ENCODE results near the gene CCT6B.
"Not testable (repeated sequence)": the region's sequence is repeated elsewhere in the genome, so short reads cannot be mapped to it uniquely, and the experiment has no call there.

The CCT6B gene

DNA sequence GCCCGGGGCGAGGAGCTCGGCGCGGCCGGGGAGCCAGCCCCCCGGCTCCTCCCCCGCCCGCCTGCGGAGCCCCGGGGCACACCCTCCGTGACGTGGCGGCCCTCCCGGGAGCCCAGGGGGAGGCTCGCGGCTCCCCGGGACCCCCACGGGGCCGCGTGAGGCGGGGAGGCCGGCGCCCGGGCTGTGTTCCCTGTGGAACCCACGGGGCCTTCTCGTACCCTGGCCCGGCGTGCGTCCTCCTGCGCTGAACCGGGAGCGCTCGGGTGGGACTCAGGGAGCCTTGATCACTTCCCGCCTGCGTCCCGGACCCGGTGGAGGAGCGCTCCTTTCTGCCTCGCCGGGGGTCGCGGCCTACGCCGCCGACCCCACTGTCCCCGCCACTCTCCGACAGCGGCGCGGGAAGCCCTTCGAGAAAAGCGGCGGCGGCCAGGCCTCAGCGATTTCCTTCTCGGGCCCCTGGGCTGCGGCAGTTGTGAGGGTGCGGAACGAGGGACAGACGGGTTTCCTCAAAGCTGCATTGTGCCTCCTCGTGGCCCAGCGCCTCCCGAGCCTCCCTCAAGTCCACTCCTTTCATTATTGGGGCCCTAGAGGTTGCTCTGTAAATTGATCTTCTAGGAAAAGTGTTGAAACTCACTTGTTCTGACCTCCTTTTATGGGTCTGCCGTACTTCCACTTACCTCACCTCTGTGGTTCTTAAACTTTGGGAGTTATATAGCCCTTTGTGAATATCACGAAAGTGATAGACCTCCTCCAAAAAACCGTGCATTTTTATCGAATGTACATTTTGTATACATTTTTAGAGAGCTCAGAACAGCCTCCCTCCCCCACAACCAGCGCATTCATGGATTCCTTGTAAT, 19.6 kb upstream of the CCT6B start:
- peak; percentile 66 for DNase-seq (ENCODE audit: low spot score)

GRCh38 chr17:34980353-34980680, 19.1 kb upstream of the CCT6B start, which contains the start of gene LIG3:
Gene LIG3 (plus strand): TSS chr17:34980512. CDS start chr17:34983006, 2,494 bp downstream.
- peak; percentile 91 for DNase-seq (ENCODE audit: low spot score)

DNA sequence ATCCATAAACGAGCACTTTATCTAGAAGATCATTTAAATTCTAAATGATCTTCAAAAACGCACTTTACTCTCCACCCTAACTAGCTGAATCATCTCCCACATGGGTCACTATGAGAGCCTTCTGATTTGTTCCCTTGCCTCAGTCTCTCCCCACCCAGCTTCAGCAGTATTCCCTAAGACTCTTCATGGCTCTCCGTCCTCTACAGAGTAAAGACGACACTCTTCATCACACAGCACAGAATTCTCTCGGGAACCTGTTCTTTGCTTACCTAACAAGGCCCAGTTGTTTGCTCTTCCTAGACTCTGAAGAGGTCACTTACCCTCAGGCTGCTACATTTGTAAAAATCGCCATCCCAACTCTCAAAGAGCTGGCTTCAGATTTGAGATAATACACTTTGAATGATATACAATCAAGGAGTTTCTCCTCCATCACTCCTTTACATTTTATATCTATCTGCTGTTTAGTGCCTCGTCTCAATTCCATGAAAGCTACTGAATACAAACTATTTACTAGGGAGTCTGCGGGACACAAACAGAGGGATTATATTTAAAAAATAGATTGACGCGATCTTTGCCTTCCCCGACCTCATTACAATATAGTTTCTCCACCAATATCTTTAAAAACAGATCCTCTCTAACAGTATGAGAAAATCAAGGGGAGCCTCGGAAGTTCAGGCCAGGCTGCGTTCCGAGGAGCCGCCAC, 18.5 kb upstream of the CCT6B start:
- no peak for DNase-seq (ENCODE audit: low spot score)

DNA sequence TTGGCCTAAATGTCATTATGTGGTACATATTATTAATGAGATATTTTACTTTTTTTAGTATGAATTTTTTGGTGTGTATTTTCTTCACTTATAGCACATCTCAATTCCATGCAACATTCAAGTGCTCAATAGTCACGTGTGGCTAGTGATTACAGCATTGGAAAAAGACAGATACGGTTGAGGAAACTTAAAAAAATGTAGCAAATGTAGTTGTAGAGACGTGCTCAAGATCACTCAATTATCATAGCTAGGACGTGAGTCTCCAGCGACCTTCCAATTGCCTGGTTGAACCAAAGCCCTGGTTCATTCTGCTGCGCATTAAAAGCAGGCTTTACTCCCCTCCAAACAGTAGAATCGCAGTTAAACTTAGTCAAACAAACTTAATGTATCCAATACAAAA, 17.9 kb upstream of the CCT6B start:
- DNase-seq (ENCODE audit: low spot score) = no peak

DNA sequence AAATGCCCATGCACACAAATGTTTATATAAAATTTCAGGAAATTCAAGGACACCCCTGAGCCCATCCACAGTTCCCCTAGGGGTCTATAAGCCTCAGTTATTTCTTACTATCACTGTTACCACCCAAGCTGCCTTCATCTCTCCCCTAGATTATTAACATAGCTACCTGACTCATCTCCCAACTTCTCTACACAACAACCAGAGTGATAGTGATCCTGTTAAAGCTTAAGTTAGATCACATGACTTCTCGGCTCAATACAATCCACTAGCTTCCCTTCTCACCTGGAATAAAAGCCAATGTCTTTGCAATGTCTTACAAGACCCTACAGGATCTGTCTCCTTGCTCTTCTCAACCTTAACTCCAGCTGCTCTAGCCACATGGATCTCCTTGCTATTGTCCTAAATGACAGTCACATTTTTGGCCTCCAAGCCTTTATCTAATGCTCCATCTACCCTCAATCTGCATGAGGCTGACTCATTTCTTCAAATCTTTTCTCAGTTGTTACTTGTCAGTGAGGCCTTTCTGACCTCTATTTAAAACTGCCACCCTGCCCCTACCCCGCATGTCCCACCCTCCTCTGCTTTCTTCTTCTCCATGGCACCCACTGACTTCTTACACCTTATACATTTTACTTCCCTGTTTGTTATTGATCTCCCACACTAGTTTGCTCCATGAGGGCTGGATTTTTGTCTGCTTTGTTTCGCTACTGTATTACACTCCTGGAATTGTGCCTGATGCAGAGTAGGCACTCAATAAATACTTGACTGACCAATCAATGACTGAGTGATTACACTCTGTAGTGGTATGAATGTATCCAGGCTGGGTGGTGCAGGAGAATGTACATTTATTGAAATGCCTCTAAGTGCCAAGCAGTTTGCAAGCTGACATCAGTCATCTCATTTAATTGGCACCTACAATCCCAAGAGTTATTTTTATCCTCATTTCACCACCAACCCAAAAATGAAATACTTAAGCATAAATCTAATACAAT, 13.8 kb upstream of the CCT6B start:
- DNase-seq (ENCODE audit: low spot score) = no peak

- DNase-seq (ENCODE audit: low spot score) = no peak
Observed at GRCh38 chr17:34974179-34974578, 12.9 kb upstream of the CCT6B start.

- no peak for DNase-seq (ENCODE audit: low spot score)
Observed at GRCh38 chr17:34958438-34958837, 2.8 kb downstream of the CCT6B start.

GRCh38 chr17:34950780-34951179, 10.5 kb downstream of the CCT6B start:
- DNase-seq (ENCODE audit: low spot score) = not testable (repeated sequence)

- no peak for DNase-seq (ENCODE audit: low spot score)
Observed at GRCh38 chr17:34930283-34930682, 31.0 kb downstream of the CCT6B start.

DNA sequence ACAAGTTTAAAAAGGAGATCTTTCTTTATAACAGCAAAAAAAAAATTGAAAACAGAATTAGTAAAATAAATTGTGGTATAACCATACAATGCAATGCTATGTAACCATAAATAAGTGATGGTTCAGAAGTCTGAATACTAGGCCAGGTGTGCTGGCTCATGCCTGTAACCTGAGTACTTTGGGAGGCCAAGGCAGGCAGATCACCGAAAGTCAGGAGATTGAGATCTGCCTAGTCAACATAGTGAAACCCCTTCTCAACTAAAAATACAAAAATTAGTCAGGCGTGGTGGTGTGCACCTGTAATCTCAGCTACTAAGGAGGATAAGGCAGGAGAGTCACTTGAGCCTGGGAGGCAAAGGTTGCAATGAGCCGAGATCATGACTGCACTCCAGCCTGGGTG, 34.6 kb downstream of the CCT6B start:
- no peak for DNase-seq (ENCODE audit: low spot score)

DNA sequence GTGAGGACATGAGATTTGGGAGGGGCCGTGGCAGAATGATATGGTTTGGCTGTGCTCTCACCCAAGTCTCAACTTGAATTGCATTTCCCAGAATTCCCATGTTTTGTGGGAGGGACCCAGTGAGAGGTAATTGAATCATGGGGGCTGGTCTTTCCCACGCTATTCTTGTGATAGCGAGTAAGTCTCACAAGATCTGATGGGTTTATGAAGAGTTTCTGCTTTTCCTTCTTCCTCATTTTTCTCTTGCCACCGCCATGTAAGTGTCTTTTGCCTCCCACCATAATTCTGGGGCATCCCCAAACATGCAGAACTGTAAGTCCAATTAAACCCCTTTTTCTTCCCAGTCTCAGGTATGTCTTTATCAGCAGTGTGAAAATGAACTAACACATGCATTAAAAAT, 40.6 kb downstream of the CCT6B start:
- no peak for DNase-seq (ENCODE audit: low spot score)

DNA sequence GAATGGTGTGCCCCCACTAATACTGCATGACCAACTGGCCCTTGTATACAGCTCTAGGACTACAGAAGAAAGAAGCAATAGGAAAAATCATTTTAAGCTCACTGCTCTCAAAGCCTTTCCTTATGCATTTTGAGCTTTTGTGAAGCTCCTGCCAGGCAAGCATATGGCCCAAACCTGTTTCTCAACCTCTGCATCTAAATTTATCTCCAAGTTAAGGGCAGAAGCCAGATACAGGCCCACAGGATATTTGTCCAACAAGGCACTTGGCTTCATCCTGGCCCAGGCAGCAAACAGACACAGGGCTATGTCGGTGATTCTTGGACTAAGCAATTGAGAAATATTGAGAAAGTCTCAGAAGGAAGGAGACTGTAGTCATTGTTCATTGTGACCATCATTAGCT, 43.9 kb downstream of the CCT6B start:
- DNase-seq (ENCODE audit: low spot score) = no peak

- no peak for DNase-seq (ENCODE audit: low spot score)
Observed at GRCh38 chr17:34916120-34916519, 45.1 kb downstream of the CCT6B start.

DNA sequence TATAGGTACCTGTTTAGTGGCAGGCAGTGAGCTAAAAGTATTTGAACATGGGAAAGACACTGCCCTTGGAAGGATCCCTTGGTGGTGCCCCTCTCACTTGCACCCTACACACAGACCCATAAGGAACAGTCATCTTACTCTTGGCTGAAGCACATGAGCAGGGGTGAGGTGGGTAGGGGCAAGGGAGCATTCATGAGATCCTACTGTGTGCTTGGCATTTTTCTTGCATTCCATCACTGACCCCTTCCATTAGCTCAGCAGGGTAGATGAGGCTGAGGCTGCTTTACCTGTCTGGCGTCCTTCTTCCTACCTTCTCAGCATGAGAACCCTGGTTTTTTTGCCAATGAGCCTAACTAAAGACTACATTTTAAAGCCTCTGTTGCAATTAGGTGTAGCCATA, 48.3 kb downstream of the CCT6B start:
- no peak for DNase-seq (ENCODE audit: low spot score)

DNA sequence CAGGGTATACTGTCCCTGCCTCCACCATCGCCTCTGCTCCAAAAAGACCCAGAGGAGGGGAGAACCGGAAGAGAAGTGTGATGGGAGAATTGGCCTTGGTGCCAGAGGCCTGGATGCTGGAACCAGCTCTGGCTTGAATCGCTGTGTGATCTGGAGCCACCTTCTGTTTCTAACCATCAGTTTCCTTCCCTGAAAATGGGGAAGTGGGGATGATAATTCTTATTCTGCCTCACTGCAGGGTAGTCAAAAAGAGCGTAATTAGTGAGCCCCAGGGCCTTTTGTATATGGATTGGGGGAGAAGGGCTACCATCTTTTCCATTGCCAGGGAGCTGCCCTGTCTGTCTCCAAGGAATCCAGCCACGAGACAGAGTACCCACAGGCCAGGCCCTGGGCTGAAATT, 52.2 kb downstream of the CCT6B start:
- no peak for DNase-seq (ENCODE audit: low spot score)

GRCh38 chr17:34902831-34903547, 58.3 kb downstream of the CCT6B start:
- DNase-seq (ENCODE audit: low spot score) = no peak

DNA sequence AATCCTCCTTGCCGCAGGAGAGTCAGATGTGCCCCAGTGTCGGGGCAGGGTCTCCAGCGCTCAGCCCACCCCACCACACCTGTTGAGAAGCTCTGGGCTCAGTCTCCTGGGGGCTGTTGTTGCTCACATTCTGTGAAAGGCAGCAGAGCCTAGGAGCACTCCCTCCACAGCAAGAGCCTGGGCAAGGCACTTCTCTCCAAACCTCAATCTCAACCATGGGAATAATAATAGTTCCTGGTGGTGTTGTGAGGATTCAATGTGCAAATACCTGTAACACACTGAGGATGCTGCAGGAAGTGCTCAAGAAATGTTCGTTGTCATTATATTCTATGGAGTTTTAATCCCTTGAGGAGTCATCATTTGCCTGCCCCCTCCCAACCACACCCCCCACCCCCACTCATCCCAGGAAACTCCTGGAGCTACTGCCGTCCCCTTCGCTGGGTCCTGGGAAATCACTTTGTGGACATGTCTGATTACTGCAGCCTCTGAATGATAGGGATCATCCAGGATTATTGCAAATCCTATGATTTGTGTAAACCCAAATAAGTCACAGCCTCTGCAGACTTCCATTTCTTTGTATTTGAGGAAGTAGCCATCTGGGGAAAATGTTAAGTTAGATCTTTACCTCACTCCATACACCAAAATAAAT, 61.5 kb downstream of the CCT6B start:
- no peak for DNase-seq (ENCODE audit: low spot score)

DNA sequence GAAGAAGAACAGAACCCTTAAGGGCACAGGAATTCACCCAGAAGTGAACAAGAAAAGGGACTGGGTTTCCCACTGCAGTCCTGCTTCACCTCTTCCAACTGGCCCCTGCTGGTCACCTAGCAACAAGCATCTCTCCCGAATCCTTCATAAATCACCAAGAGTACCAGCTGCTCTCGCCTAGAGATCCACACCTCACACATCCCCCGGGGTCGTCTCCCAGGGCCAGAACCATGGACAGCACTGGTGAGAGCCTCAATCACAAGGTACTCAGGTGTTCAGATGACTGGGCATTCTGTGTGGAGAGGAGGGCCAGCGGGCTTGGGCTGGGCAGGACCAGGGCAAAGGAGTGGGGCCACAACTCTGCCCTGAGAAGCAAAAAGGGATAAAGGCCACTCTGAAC, 65.9 kb downstream of the CCT6B start:
- no peak for DNase-seq (ENCODE audit: low spot score)

DNA sequence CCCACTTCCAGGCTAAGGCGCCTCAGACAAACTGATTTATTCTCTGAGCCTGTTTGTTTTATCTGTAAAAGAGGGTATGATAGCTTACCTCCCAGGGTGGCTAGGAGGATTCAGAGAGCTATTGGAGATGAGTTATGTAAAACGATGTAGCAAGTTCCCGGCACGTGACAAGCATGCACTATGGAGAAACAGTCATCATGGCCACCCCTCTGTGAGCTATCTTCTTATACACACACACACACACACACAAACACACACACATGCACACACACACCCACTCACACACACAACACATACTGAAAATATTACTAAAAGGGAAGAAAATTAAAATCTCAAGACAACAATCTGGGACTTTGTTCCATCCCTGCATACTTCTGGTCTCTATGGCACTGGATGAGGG, 66.3 kb downstream of the CCT6B start:
- no peak for DNase-seq (ENCODE audit: low spot score)

GRCh38 chr17:34892461-34893249, 68.6 kb downstream of the CCT6B start:
- DNase-seq (ENCODE audit: low spot score) = no peak
